Colonic mucosa (tissue), 4 donors: ENCODE results near the gene RTF2. TPM values are rescaled to one million over a fixed set of nuclear protein-coding genes. Genes with fewer than 3 reads are reported as not detected.

Experiments
- DNase-seq: peaks from one replicate; pipeline ENCODE4 v3.0.0-alpha.2; 2020
- H3K27ac ChIP-seq: fragments of 200-600 bp; one replicate; pipeline ENCODE4 v1.8.0; 2021
- H3K27me3 ChIP-seq: fragments of 200-600 bp; one replicate; pipeline ENCODE4 v1.8.0; 2021
- H3K36me3 ChIP-seq: fragments of 200-600 bp; one replicate; pipeline ENCODE4 v1.8.0; 2021
- H3K4me1 ChIP-seq: fragments of 200-600 bp; one replicate; pipeline ENCODE4 v1.8.0; 2021; ENCODE audit warnings: mild to moderate bottlenecking
- H3K4me3 ChIP-seq: fragments of 200-600 bp; one replicate; pipeline ENCODE4 v1.8.0; 2021
- H3K9ac ChIP-seq, 2 donors: one replicate each; pipeline ENCODE4 v1.7.0; 2013; ENCODE audit warnings: control low read depth in 2 of 2, low read depth in 2 of 2, low read length in 2 of 2
- H3K9me3 ChIP-seq: fragments of 200-600 bp; one replicate; pipeline ENCODE4 v1.8.0; 2021
- intact Hi-C: fragments of 100-400 bp; cut with DNase I; formaldehyde crosslinking; loops from one replicate; pipeline ENCODE4 v1.14.1; 2022
- total RNA-seq, 2 donors: library from RNA; stranded (reverse); fragmentation: NEBNext Ultra II Directional in 1 of 2; extraction: Animal tissue kit (Norgen Biotek cat#: 25700) in 1 of 2; gene quantifications; one replicate each; pipeline ENCODE4 v1.2.1, GENCODE V29; 2021
- TF ChIP-seq, protein P1 (sequence below): fragments of 200-600 bp; IDR thresholded peaks from one replicate; pipeline ENCODE4 v1.8.0; 2022; ENCODE audit warnings: antibody characterized with exemption, mild to moderate bottlenecking
- donor health status: healthy.
- donor health status: DM: no; HTN: no; CAD: no.
- donor health status: DM: no; HTN: no; CAD: no.

Gene RTF2
- total RNA-seq, 2 donors from 2014 or later = 67.3 to 80.8 TPM

DNA sequence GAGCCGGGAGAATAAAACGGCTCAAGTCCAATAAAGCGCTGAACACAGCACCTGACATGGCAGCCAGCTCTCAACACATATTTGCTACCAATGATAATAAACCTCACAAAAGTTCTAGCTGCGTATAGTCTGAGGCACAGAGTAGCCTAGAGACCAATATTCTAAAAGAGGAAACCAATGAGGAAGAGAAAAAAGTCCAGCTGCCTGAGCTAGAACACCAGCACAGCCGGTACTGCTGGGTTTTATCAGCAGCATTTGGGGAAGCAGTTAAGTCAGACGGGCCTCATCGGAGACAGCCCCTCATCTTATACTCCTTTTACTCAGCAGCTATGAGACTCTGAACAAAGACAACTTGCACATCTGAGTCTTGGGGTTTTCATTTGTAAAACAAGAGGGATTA, 2.4 kb upstream of the RTF2 start:
- H3K9me3 ChIP-seq = no peaks in the 10 kb centered on the region
- intact Hi-C loops = loop anchor here (5.0 kb wide), 1 partner anchor 69 kb away; no protein-coding TSS in a partner anchor
- H3K4me1 ChIP-seq = peaks cover 5% of the 10 kb centered on the region
- no peak overlapping the region for H3K27ac ChIP-seq
- H3K9ac ChIP-seq = no peak overlapping the region
- TF ChIP-seq, protein P1, sequence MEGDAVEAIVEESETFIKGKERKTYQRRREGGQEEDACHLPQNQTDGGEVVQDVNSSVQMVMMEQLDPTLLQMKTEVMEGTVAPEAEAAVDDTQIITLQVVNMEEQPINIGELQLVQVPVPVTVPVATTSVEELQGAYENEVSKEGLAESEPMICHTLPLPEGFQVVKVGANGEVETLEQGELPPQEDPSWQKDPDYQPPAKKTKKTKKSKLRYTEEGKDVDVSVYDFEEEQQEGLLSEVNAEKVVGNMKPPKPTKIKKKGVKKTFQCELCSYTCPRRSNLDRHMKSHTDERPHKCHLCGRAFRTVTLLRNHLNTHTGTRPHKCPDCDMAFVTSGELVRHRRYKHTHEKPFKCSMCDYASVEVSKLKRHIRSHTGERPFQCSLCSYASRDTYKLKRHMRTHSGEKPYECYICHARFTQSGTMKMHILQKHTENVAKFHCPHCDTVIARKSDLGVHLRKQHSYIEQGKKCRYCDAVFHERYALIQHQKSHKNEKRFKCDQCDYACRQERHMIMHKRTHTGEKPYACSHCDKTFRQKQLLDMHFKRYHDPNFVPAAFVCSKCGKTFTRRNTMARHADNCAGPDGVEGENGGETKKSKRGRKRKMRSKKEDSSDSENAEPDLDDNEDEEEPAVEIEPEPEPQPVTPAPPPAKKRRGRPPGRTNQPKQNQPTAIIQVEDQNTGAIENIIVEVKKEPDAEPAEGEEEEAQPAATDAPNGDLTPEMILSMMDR = no peak
- no peak overlapping the region for H3K4me3 ChIP-seq
- no peaks in the 10 kb centered on the region for H3K27me3 ChIP-seq
- no peaks in the 10 kb centered on the region for H3K36me3 ChIP-seq
- DNase-seq = no peak

DNA sequence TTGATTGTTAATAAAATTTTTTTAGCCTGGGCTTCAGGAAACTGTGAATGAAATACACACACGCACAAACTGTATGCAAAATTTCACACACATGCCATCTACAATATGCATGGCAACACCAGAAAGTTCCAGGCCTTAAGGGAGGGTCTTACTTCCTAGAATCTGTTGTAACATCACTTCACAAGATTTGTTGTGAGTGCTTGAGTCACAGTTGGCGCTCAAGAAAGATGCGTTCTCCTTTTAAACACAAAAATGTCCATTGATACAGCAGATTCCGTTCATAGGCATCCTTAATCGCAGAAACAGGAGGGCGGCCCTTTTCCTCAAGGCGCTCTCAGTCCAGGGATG, 485 bp upstream of the RTF2 start:
- Histone ChIP-seq H3K36me3 (peaks cover 4% of the 10 kb centered on the region), H3K27ac (peak overlapping the region; percentile 46), H3K9me3 (no peaks in the 10 kb centered on the region), H3K4me1 (peaks cover 5% of the 10 kb centered on the region), H3K9ac (peak overlapping the region in 1 of 2 donors; percentile 81), H3K4me3 (peak overlapping the region; percentile 64), H3K27me3 (no peaks in the 10 kb centered on the region)
- DNase-seq = no peak
- TF ChIP-seq, protein P1 = no peak
- intact Hi-C loops = loop anchor here (5.0 kb wide), 1 partner anchor 71 kb away; no protein-coding TSS in a partner anchor

DNA sequence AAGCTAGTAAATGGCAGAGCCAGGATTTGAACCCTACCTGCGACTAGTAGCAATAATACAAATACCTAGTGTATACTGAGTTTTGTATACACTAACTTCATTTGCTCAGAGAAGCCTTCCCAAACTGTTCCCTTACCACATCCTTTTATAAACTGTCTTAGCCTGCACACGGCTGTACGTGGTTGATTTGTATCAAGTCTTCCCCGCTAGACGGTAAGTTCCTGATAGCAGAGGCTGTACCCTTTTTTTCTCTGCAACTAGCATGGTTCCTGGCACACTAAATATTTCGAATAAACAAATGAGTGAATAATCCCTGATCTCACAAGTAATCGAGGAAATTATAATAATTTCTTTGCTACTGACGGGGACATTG, 636 bp downstream of the RTF2 start:
- H3K9ac ChIP-seq = peak overlapping the region; percentile 64 to 81
- H3K36me3 ChIP-seq = peaks cover 9% of the 10 kb centered on the region
- TF ChIP-seq, protein P1 = no peak
- no peaks in the 10 kb centered on the region for H3K27me3 ChIP-seq
- peak overlapping the region; percentile 64 for H3K4me3 ChIP-seq
- no peaks in the 10 kb centered on the region for H3K9me3 ChIP-seq
- intact Hi-C loops = loop anchor here (5.0 kb wide), 1 partner anchor 72 kb away; no protein-coding TSS in a partner anchor
- H3K4me1 ChIP-seq = peaks cover 5% of the 10 kb centered on the region
- peak overlapping the region; percentile 46 for H3K27ac ChIP-seq
- DNase-seq = no peak

DNA sequence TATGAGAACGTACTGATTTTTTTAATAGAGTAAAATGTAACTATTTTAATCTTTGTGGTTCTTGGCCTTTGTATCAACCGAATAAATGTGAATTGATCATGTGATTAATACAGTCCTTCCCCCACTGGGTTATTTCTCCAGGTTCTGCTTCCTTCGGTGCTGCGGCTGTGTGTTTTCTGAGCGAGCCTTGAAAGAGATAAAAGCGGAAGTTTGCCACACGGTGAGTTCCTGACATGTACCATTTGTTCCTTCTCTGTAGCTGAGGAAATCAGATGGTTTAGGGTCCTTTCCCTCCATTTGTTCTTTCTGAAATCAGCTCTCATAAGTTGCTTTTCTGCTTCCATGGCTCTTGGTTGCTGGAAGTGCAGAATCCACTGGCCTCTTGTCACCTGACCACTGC, 15.5 kb downstream of the RTF2 start:
- Histone ChIP-seq H3K9me3 (no peaks in the 10 kb centered on the region), H3K9ac (no peak overlapping the region), H3K27me3 (no peaks in the 10 kb centered on the region), H3K4me3 (no peak overlapping the region), H3K4me1 (no peaks in the 10 kb centered on the region), H3K27ac (no peak overlapping the region), H3K36me3 (peaks cover 7% of the 10 kb centered on the region)
- TF ChIP-seq, protein P1 = no peak
- intact Hi-C loops = no loop called here
- DNase-seq = no peak

DNA sequence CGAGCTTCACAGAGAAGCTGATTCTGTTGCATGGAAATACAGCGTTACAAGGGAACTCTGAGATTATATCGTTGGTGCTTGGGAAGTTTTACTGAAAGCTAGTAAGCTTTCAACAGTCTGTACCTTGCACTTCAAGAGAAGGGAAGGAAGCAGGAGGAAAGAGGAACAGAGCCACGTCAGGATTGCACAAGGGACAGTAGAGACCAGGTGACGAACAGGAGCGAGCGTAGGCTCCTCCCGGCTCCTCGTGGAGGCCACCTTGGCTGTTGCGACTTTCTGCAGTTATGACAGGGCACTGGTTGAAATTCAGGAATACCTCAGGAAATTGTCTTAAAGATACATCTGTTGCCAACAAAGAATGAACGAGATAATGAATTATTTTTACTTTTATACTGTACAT, 18.8 kb downstream of the RTF2 start:
- TF ChIP-seq, protein P1 = no peak
- H3K36me3 ChIP-seq = peaks cover 3% of the 10 kb centered on the region

More for the DNA sequence above, 18.8 kb downstream of the RTF2 start:
- no peaks in the 10 kb centered on the region for H3K4me1 ChIP-seq
- no peak overlapping the region for H3K4me3 ChIP-seq
- no peak overlapping the region for H3K9ac ChIP-seq
- no peak for DNase-seq
- no peaks in the 10 kb centered on the region for H3K27me3 ChIP-seq
- no peaks in the 10 kb centered on the region for H3K9me3 ChIP-seq
- no peak overlapping the region for H3K27ac ChIP-seq
- intact Hi-C loops = no loop called here
